GM19351 (cell line): Measurements from ENCODE around the gene NOX1.
"Not testable (repeated sequence)": the region's sequence is repeated elsewhere in the genome, so short reads cannot be mapped to it uniquely, and the experiment has no call there.

Experiments
- ATAC-seq: cut with Tn5 transposase; IDR thresholded peaks from one replicate; pipeline ENCODE4 v1.9.1; 2021; ENCODE audit warnings: mild to moderate bottlenecking, moderate library complexity; ENCODE audit not compliant: unreplicated experiment

Gene NOX1

GRCh38 chrX:100819837-100820666 is 54.1 kb downstream of the NOX1 start, which contains the start of gene CSTF2:
CSTF2 (plus strand) TSS chrX:100820391; CDS start chrX:100820417, 26 bp downstream.
- peak; percentile 98 for ATAC-seq

- no peak for ATAC-seq
These were observed 54.7 kb downstream of the NOX1 start for GRCh38 chrX:100819534-100819836.

- no peak for ATAC-seq
These were observed 56.8 kb downstream of the NOX1 start for GRCh38 chrX:100817340-100817739.

GRCh38 chrX:100812216-100813158 is 61.7 kb downstream of the NOX1 start:
- no peak for ATAC-seq

GRCh38 chrX:100808265-100808664 is 65.9 kb downstream of the NOX1 start:
- ATAC-seq = not testable (repeated sequence)

GRCh38 chrX:100804780-100805179 is 69.4 kb downstream of the NOX1 start:
- ATAC-seq = no peak

- no peak for ATAC-seq
These were observed 71.3 kb downstream of the NOX1 start for GRCh38 chrX:100802843-100803242.

GRCh38 chrX:100798484-100799214 is 75.5 kb downstream of the NOX1 start:
- ATAC-seq = no peak

GRCh38 chrX:100797359-100797758 is 76.8 kb downstream of the NOX1 start:
- ATAC-seq = no peak

- not testable (repeated sequence) for ATAC-seq
These were observed 77.8 kb downstream of the NOX1 start for GRCh38 chrX:100796371-100796770.
